ENCODE data around the gene MGAT3.

DNA sequence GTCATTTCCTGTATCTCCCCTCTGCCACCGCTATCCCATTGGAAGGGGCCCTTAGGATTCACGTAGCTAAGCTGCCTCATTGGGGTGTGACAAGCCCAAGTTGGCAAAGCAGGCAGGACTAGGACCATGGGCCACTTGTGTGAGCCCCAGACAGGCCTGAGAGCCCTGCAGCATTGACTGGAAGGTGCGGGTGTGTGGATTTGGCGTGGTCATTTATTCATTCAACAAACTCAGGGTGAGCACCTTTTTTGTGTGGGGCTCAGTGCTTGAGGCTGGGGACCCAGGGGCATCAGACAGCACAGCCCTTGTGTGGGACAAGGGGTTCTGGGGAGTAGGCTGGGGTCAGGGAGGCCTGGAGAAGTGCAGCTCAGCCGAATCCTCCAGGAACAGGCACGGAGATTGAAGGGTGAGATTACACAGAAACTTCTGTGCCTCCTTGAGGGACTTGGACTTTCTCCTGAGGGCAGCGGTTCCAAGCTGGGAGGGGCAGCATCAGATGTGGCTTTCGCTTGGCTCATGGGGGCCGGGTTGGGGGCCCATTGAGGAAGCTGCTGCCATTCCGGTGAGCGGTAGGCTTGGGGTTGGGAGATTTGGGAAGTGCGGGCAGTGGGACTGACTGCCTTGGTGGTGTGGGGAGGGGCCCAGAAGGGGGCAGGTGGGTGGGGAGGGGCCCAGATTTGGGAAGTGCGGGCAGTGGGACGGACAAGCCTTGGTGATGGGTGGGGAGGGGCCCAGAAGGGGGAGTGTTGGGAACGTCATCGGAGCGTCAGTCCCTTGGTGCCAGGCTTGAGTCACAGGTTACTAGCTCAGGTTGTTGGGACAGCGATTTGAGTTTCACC is 11.9 kb downstream of the MGAT3 start:
- TF ChIP-seq CTCF (IDR thresholded peaks at IDR 0.05) = no peak
- TF ChIP-seq POLR2A (IDR thresholded peaks at IDR 0.05; ENCODE audit: low read depth) = no peak
- TF ChIP-seq POLR2AphosphoS5 (IDR thresholded peaks at IDR 0.05) = no peak
